Stimulated activated CD4-positive, alpha-beta T cell treated with anti-CD3 and anti-CD28 coated beads, Interleukin-4, amount 100 ng/mL, for 48 hours (primary cell): ENCODE data around the gene CPNE5.
A peak's percentile ranks its signal among the peaks of the same experiment; 100 is the strongest.

ENCODE experiments used
- DNase-seq, 2 donors: peaks; one replicate each; pipeline ENCODE4 v3.0.0-alpha.2; 2020; ENCODE audit warnings: low read depth in 2 of 2

Gene CPNE5

DNA sequence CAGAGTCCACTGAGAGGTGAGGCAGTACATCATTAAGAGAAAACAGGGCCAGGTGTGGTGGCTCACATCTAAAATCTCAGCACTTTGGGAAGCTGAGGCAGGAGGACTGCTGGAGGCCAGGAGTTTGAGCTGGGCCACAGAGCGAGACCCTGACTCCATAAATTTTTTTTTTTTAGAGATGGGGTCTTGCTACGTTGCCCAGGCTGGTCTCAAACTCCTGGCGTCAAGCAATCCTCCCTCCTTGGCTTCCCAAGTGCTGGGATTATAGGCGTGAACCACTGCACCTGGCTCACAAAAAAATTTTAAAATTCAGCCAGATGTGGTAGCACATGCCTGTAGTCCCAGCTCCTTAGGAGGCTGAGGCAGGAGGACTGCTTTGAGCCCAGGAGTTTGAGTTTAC, 18.1 kb upstream of the CPNE5 start:
- no peak for DNase-seq

GRCh38 chr6:36856277-36856676, 17.0 kb upstream of the CPNE5 start:
- no peak for DNase-seq

- no peak for DNase-seq
These were observed 16.5 kb upstream of the CPNE5 start for GRCh38 chr6:36855750-36856149.

- no peak for DNase-seq
These were observed 14.1 kb upstream of the CPNE5 start for GRCh38 chr6:36853325-36853724.

GRCh38 chr6:36852481-36853147, 13.4 kb upstream of the CPNE5 start:
- DNase-seq: no peak

GRCh38 chr6:36851626-36852025, 12.4 kb upstream of the CPNE5 start:
- no peak for DNase-seq

DNA sequence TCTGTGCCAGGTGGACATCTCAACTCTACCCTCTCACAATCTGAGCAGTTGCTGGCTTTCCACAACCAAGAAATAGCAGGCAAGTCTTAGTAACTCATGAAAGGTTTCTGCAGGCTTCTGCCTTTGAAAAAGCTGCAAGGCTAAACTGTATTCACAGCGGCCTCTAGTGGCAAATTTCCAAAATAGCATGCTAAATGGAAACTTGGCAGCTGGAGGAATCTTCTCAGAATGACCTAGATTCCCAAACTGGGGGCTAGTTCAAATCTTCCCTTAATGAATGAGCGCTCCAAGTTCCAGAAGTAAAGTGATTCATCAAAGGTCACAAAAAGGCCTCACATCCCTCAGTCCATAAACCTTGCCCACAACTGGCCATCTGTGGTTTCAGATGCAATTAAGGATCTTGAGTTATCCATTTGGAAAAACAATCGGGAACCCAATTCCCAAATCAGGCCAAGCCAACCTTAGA, 11.9 kb upstream of the CPNE5 start:
- DNase-seq: no peak

- no peak for DNase-seq
These were observed 10.8 kb upstream of the CPNE5 start for GRCh38 chr6:36850021-36850420.

DNA sequence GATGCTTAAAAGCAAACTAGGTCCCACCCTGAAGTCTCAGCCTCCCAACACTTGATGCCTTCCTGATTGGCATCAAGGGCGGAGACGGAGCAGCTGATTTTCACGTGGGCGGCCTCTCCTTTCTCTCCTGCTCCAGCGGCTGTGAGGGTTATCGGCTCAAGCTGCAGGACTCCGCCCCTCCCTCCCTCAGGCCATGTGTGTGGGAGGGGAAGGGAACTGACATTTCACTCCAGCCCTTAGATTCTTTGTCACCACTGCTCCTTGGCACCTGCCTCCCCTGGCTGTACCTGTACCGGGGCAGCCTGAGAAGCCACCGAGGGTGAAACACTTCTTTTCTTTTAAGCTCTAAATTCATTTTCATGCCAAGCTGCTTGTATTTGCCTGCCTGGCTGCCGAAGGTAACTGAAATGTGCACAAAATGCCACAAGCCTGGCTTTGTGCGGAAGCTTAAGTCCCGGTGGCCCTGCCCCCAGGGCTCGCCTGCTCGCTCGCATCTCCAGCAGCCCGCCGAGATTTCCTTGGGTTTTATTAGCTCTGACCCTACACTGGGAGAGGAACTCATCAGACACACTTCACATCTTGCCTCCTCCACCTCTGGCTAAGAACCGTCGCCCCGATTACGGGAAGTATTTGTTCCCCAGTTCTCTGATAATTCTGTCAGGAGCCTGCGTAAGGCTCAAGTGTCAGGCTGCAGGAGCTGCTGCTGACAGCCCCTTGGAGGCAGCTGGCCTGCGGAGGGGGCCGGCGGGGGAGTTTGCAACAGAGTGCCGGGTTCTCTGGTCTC, 9.6 kb upstream of the CPNE5 start:
- DNase-seq: no peak

DNA sequence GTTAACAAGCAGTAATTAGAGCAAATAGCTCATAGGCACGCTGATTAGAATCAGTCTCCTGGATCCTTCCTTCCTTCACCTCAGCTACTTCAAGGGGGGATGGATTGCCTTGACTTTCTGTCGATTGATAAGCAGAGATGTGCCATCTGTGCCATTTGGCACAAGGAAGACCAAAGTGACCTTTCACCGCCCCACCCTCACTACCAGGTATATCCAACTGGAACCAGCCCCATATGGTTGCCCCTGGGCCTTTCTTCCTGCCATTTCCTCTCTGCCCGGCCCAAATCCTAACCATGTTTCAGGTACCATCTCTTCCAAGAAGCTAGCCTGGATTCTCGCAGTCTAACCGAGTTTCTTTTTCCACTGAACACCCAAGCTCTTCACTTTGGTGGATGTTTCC, 8.7 kb upstream of the CPNE5 start:
- DNase-seq: no peak

GRCh38 chr6:36847152-36847551, 7.9 kb upstream of the CPNE5 start:
- DNase-seq: no peak

- no peak for DNase-seq
These were observed 6.0 kb upstream of the CPNE5 start for GRCh38 chr6:36845233-36845632.

DNA sequence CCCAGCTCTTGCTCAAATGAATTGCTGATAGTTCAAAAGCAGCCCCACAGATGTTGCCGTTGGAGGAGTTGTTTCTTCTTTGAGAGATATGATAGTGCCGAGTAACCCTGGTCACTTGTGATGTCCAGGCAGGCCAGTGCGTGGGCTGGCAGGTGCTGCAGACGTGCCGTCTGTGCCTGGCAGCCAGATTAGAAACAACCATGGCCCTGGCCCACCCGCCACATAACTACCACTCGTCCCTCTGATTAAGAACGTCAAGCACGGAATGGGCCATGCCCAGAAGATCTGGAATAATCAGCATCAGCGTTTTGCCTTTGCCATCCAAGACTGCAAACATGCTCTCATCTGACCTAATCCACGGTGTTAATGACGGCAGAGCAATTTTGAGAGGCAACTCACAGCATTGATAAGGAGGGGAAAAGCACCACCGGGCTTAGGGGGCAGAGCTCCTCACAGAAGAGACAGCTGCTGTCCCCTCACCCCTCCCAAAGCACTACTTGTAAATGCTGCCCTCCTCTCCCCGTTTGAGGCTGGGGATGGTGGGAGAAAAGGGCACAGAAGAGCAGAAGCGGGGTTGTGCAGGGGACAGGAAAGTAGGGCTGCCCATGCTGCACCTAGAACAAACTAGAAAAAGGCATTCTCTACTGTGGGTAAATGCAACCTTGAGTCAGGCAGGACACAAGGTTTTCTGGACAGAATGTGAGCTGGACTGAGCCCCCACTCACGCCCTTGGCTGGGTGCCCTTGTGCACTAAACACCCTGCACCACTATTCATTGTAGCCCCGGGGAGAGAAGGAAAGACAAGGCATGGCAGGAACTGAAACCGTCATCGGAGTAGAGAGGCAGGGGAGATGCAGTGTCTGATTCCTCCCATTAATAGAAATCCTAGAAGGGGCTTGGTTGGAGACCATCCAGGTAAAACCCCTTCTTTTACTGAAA, 5.3 kb upstream of the CPNE5 start:
- DNase-seq: no peak

GRCh38 chr6:36843170-36843569, 3.9 kb upstream of the CPNE5 start:
- DNase-seq: no peak

- no peak for DNase-seq
These were observed 2.5 kb upstream of the CPNE5 start for GRCh38 chr6:36841756-36842155.

GRCh38 chr6:36840432-36841403, 1.5 kb upstream of the CPNE5 start:
- peak in 1 of 2 donors; percentile 8 for DNase-seq

GRCh38 chr6:36839749-36840431, 646 bp upstream of the CPNE5 start:
- peak; percentile 24 to 32 for DNase-seq

DNA sequence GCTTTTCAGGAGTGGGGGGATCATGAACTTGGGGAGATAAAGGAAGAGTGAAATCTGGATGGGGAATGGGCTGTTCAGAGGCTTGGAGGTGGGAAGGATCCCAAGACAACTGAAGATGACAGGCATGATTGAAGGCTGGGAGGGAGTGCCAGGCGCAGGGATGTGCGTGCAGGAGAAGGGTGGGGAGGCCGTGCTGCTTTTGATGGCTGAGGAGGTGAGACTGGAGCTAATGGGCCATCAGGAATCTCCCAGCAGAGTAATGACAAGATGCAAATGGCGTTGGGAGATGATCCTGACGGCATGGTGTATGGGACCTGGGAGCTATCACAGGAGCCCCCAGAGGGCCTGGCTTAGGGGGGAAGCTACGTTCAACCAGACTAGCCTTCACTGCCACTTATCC, 1.6 kb downstream of the CPNE5 start:
- DNase-seq: no peak

GRCh38 chr6:36837022-36837339, 2.3 kb downstream of the CPNE5 start:
- no peak for DNase-seq
